ENCODE data around the gene ESYT1.

Gene ESYT1

GRCh38 chr12:56127888-56128669, at the start of gene ESYT1:
ESYT1 (plus strand) TSS chr12:56128267; CDS start chr12:56128320, 53 bp downstream.
- peak; percentile 100 for DNase-seq (ENCODE audit: low read depth, low spot score)

DNA sequence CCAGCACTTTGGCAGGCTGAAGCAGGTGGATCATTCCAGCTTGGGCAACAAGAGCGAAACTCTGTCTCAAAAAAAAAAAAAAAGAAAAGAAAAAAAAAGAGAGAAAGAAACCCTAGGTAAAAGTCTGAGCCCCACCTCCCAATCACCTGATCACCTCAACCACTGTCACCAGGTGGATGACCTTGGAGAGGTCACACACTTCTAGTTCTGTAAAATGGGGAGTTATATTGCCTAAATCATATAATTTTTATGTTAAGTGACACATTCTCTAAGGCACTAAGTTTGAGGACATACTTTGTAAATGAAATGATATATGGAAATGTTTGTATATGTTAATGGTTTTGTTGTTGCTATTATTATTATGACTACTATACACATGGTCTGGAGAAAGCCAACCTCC, 49.6 kb upstream of the ESYT1 start:
- no peak for DNase-seq (ENCODE audit: low read depth, low spot score)

DNA sequence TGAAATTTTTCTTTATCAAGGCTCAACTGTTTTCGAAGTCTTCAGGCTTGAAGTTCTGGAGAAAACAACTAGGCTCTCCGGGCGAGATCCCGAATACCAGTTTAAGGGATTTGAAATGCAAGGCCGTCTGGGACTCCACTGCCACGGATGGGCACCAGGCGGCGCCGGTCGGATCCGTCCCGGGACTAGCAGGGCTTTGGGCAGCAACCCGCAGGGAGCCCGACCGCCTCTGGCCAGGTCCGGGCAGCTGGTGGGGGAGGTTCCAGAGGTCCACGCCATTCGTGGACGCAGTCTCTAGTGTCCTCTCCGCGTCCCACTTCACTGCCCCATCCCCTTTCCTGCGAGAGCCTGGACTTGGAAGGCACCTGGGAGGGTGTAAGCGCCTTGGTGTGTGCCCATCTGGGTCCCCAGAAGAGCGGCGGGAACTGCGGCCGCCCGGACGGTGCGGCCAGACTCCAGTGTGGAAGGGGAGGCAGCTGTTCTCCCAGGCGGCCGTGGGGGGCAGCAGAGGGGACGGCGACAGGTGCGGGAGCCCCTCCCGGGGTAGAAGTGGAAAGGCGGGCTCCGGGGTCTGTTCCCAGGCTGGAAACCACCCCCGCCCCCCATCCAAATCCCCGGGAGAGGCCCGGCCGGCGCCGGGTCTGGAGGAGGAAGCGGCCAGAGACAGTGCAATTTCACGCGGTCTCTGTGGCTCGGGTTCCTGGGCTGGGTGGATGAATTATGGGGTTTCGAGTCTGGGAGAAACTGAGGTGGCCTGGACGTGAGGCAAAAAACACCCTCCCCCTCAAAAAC, 48.9 kb upstream of the ESYT1 start:
- DNase-seq (ENCODE audit: low read depth, low spot score), result peak; percentile 95

- DNase-seq (ENCODE audit: low read depth, low spot score), result peak; percentile 91
Measured at GRCh38 chr12:56079723-56080555, 48.1 kb upstream of the ESYT1 start, which contains the start of gene ERBB3. ERBB3 (plus strand) TSS chr12:56080165; CDS start chr12:56080301, 136 bp downstream.

DNA sequence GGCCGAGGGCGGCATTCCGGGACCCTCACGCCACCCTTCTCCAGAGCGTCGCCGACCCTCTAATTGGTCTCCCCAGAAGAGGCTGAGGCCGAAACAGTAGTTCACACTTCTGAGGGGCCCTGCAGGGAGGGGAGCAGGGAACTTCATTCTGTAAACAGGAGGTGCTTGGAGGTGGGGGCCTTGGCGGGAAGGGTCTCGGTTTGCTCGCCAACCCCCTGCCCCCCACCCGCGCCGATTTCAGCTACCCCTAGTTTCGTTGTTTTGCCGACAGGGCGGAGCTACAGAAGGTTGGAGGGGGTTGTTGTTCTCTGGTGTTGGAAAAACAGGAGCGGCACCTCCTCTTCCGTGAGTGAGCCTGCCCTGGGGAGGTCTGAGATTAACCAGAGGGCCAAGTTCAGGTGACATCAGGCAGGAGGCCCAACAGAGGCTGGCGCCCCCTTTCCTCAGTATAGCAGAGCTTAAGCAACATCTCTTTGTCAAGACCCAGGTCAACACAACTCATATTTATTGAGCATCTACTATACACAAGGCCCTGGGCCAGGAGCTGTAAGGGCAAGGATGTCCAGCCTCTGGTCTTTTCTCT, 47.4 kb upstream of the ESYT1 start:
- DNase-seq (ENCODE audit: low read depth, low spot score), result peak; percentile 58

DNA sequence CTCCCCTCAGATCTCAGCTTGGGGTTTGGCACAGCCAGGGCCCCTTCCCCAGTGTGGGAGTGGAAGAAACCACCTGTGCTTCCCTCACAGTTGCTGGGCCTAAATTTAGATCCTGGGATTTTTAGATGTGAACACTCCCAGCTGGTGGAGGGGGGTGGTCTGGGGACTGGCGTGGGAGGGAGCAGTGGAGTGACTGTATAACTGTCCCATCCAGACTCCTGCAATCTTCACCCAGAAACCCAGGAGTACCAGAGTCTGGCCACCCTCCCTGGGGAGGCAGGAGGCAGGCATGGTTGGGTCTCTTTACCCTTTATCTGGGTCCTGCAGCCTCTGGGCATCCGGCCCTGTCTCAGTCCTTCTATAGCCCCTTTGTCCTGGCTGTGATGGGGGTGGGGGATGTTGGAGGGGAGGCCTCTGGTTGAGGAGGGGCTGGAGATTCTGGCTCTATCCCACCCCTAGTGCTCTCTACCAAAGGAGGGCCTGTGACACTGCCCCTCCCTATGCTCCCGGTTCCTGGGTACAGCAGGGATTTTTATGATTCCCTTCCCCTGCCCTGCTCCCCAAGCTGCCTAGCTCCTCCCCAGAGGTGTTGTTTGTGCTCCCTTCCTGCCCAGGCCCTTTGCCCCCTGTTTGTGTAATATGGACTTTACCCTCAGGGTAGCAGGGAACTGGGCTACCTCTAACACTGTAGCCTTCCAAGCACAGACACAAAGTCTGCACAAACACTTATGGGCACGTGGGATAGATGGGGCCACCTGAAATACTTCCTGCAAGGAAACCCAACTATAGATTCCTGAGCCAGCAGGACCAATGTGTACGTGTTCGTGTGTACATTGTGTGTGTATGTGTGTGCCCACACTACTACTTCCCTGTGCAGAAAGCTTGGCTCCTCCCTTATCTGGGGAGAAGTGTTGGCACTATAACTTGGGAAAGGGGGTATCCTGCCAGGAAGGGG, 46.4 kb upstream of the ESYT1 start:
- peak; percentile 29 for DNase-seq (ENCODE audit: low read depth, low spot score)

DNA sequence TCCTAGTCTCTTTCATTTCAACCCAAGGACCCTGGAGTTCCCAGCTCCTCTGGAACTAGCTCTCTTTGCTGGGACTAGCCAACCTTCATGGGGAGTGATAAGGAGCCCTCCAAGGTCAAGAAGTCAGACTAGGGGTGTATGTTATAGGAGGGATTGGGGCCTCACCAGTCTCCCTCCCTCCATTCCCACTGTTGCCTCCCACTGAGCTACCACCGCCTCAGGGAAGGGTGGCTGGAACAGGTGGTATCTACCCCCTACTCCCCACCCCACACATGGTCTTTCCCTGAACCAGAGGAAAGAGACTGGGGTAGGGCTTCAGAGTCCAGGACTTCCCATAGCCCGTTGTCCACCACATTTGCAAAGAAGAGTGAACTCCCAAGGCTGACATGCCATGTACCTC, 45.7 kb upstream of the ESYT1 start:
- no peak for DNase-seq (ENCODE audit: low read depth, low spot score)

DNA sequence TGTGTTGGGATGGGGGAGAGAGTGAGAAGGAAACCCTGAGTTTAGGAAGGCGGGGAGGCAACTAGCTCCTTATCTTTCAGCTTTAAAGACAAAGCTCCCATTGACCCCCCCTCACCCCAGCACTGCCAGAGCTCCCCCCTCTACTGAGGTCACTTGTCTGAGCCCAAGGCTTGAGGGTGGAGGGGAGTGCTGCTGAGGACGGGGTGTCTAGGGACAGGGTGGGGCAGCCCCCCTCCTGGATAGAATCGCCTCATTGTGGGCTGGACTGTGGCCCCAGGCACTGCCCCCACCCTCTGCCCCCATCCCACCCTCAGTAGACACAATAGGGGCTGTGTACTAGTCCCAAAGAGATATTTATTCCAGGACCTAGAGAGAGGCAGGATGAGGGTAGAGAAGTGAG, 45.1 kb upstream of the ESYT1 start:
- DNase-seq (ENCODE audit: low read depth, low spot score), result no peak

- DNase-seq (ENCODE audit: low read depth, low spot score), result peak; percentile 57
Measured at GRCh38 chr12:56084958-56085543, 43.0 kb upstream of the ESYT1 start.

DNA sequence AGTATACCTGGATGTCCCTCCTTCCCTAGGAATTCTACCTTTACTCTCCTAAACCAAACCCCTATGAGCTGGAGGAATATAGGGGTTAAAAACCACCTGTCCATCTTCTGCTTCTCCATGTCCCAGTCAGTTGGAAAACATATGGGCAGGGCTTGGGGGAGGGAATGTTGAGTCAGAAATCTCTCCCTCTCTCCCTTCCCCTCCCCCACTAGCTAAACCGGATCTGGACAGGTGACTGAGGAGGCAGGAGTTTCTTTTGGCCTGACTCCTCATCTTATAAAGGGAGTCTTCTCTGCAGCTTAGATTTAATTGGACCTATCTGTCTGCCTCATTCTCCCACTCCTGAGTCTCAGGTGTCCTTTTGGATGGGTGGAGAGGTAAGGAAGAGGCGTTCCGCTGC, 42.0 kb upstream of the ESYT1 start:
- peak; percentile 74 for DNase-seq (ENCODE audit: low read depth, low spot score)

DNA sequence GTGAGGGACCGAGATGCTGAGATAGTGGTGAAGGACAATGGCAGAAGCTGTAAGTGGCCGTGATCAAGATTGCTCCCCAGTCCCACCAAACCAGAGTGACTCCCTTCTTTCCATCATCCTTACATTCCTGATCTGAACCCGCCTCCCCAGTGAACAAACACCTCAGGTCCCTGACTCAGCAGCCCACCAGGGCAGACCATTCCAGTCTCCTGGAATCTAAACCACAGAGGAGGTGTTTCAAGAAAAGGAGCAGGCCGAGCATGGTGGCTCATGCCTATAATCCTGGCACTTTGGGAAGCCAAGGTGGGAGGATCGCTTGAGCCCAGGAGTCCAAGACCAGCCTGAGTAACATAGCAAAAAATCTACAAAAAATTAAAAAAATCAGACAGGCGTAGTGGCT, 41.5 kb upstream of the ESYT1 start:
- peak; percentile 41 for DNase-seq (ENCODE audit: low read depth, low spot score)

DNA sequence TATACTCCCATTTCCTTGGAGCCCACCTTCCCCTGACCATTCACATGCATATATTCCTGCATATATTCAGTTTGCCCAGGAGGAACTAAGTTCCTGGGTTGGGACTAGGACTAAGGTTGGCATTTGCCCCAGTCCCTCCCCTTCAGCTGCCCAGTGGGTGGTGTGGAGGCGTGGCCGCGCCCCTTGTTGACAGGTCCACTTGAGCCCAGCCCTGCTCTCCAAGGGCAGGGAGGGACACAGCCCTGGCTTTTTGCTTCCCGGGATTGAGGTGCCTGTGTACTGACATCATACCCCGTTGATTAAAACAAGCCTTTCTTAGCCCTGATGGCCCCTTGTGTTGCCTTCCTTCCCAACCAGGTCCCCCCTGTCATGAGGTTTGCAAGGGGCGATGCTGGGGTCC, 40.8 kb upstream of the ESYT1 start:
- DNase-seq (ENCODE audit: low read depth, low spot score), result no peak

DNA sequence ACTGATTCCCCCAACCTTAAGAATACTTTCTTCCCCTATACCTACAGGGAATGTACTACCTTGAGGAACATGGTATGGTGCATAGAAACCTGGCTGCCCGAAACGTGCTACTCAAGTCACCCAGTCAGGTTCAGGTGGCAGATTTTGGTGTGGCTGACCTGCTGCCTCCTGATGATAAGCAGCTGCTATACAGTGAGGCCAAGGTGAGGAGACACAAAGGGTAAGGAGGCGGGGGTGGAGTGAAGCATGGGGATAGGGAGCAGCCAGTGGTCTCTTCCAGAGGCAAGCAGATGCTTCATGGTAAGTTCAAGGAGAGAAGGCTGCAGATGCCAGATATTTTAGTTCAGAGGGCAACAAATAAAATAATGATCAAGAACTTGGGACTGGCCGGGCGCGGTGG, 30.3 kb upstream of the ESYT1 start:
- no peak for DNase-seq (ENCODE audit: low read depth, low spot score)

DNA sequence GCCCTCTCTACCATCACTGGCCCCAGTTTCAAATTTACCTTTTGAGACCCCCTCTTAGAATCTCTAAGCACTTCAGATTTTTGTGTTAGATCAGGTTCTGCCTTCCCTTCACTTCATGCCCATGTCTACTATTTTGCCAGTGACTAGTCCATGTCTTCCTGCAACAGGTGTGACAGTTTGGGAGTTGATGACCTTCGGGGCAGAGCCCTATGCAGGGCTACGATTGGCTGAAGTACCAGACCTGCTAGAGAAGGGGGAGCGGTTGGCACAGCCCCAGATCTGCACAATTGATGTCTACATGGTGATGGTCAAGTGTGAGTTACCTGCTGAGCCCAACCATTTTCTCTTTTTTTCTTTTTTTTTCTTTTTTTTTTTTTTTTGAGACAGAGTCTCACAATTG, 29.5 kb upstream of the ESYT1 start:
- no peak for DNase-seq (ENCODE audit: low read depth, low spot score)

- DNase-seq (ENCODE audit: low read depth, low spot score), result no peak
Measured at GRCh38 chr12:56099787-56100186, 28.3 kb upstream of the ESYT1 start.

GRCh38 chr12:56101045-56101444, 27.0 kb upstream of the ESYT1 start:
- no peak for DNase-seq (ENCODE audit: low read depth, low spot score)

GRCh38 chr12:56102683-56103065, 25.4 kb upstream of the ESYT1 start:
- no peak for DNase-seq (ENCODE audit: low read depth, low spot score)

GRCh38 chr12:56103066-56103711, 24.9 kb upstream of the ESYT1 start:
- DNase-seq (ENCODE audit: low read depth, low spot score), result no peak

- DNase-seq (ENCODE audit: low read depth, low spot score), result no peak
Measured at GRCh38 chr12:56103823-56104108, 24.3 kb upstream of the ESYT1 start.

All from ELF-1 (cell line).